Coronary artery (tissue), 2 donors: ENCODE measurements around the gene PIP4K2A.

Experiments
- DNase-seq: peaks from one replicate; pipeline ENCODE4 v3.0.0-alpha.2; 2017; ENCODE audit warnings: low spot score
- H3K27ac ChIP-seq, 2 donors: fragments of 200-600 bp; sonication (generic); one replicate each; pipeline ENCODE4 v1.5.1; 2016 to 2019
- H3K4me3 ChIP-seq: fragments of 200-600 bp; sonication (generic); 2 replicates; pipeline ENCODE4 v1.5.1; 2016; ENCODE audit warnings: mild to moderate bottlenecking, moderate library complexity
- TF ChIP-seq, protein P1 (sequence below): fragments of 200-600 bp; sonication (generic); IDR thresholded peaks from one replicate; pipeline ENCODE4 v1.5.1; 2019; ENCODE audit warnings: antibody characterized with exemption

PIP4K2A gene

DNA sequence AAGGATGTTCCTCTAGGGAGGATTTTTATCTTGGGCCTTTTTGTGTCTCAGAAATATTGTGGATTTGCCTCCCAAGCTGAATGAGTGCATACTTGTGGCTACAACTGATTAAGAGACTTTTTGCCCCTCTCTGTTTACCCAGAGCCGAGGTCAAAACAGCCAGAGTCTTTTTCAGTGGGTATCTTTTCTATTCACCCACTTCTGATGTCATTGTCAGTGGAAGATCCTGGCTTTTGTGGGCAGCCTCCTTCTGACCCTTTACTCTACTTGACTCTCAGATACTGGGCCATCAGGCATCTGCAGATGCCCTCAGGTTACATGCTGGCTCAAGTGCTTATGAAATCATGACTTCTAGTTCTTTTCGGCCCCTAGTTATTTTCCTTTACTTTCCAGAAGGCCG lies 19.6 kb upstream of the PIP4K2A start:
- Histone ChIP-seq H3K27ac (no peak overlapping the region), H3K4me3 (no peak overlapping the region)
- DNase-seq, result no peak
- TF ChIP-seq, protein P1, sequence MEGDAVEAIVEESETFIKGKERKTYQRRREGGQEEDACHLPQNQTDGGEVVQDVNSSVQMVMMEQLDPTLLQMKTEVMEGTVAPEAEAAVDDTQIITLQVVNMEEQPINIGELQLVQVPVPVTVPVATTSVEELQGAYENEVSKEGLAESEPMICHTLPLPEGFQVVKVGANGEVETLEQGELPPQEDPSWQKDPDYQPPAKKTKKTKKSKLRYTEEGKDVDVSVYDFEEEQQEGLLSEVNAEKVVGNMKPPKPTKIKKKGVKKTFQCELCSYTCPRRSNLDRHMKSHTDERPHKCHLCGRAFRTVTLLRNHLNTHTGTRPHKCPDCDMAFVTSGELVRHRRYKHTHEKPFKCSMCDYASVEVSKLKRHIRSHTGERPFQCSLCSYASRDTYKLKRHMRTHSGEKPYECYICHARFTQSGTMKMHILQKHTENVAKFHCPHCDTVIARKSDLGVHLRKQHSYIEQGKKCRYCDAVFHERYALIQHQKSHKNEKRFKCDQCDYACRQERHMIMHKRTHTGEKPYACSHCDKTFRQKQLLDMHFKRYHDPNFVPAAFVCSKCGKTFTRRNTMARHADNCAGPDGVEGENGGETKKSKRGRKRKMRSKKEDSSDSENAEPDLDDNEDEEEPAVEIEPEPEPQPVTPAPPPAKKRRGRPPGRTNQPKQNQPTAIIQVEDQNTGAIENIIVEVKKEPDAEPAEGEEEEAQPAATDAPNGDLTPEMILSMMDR, result no peak

DNA sequence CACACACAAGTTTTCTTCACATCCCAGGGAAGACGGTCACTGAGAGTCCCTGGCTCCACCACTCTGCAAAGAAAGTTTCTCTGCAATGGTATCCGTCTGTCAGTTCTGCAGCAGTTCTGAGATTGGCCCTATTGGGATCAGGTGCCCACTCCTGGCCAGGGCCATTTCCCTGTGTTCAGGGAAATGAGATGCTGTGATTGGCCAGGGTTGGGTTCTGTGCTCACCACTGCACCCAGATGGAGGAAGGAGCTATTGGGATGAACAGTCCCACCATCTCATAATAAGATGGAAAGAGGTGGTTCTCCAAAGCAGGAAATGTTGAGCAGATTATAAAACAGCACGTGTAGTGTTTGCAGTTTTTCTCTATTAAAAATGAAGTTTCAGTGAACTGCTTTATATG lies 13.3 kb upstream of the PIP4K2A start:
- no peak overlapping the region for H3K27ac ChIP-seq
- no peak overlapping the region for H3K4me3 ChIP-seq
- DNase-seq, result no peak
- TF ChIP-seq, protein P1, result no peak

DNA sequence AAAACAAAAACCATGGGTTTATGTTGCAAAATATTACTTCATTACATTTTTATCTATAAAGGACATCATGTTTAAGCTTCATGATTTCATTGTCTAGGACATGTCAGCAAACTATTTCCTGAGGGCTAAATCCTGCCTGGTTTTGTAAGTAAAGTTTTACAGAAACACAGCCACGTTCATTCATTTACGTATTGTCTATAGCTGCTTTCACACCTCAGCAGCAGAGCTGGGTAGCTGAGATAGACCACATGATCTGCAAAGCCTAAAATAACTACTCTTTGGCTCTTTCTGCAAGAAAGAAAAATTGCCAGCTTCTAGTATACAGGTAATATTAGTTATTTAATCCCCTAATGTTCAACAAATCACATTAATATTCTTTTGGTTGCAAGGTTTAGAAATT lies 12.7 kb upstream of the PIP4K2A start:
- no peak overlapping the region for H3K4me3 ChIP-seq
- TF ChIP-seq, protein P1, result no peak
- DNase-seq, result no peak
- no peak overlapping the region for H3K27ac ChIP-seq

DNA sequence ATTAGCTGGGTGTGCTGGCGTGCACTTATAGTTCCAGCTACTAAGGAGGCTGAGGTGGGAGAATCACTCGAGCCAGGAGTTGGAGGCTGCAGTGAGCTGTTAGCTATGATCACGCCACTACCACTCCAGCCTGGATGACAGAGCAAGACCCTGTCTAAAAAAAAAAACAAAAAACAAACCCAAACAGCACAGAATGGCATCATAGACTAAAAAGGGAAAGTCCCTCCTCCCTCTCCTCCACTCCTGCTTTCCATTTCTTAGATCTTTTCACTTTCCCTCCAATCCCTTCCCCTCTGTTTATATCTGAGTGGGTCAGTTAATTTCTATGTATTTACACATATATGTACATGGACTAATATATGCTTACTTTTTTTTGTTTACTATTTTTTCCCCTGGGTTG lies 10.4 kb upstream of the PIP4K2A start:
- TF ChIP-seq, protein P1, result no peak
- no peak for DNase-seq
- H3K27ac ChIP-seq, result no peak overlapping the region

DNA sequence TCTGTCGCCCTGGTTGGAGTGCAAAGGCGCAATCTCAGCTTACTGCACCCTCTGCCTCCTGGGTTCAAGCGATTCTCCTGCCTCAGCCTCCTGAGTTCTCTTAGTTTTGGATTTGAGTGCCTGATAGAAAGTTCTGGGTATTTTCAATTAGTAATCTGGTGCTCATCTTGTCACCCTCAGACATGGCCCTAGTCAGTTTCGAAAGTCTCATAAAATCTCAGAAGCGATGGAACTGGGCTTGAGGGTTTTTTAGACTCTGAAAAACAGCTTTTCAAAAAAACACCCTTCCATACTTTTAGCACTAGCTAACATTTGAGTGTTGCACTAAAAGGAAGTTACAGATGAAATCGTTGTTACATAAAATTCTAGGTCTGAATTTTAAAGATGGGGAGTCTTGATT lies 9.4 kb upstream of the PIP4K2A start:
- TF ChIP-seq, protein P1, result no peak

More for the DNA sequence above, 10.4 kb upstream of the PIP4K2A start:
- H3K4me3 ChIP-seq, result no peak overlapping the region

DNA sequence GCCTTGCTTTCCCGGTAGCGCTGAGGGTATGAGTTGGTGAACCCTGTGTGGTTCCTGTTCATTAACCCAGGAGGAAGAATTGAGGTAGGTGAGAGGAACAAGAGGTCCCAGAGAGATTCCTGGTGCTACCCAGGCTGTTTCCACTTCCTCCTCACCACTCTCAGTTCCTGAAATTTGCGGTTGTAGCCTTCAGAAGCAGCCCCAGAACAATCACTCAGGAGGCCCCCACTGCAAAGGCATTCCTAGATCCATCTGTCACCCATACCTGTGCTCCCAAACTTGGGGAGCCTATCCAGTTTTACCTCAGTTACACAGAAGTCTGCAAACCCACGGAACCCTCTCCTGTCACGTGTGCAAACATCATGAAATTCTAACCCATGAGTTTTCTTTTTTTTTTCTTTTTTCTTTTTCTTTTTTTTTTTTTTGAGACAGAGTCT lies 9.0 kb upstream of the PIP4K2A start:
- no peak for DNase-seq
- Histone ChIP-seq H3K27ac (no peak overlapping the region), H3K4me3 (no peak overlapping the region)
- TF ChIP-seq, protein P1, result no peak

More for the DNA sequence above, 9.4 kb upstream of the PIP4K2A start:
- DNase-seq, result no peak
- Histone ChIP-seq H3K27ac (no peak overlapping the region), H3K4me3 (no peak overlapping the region)

DNA sequence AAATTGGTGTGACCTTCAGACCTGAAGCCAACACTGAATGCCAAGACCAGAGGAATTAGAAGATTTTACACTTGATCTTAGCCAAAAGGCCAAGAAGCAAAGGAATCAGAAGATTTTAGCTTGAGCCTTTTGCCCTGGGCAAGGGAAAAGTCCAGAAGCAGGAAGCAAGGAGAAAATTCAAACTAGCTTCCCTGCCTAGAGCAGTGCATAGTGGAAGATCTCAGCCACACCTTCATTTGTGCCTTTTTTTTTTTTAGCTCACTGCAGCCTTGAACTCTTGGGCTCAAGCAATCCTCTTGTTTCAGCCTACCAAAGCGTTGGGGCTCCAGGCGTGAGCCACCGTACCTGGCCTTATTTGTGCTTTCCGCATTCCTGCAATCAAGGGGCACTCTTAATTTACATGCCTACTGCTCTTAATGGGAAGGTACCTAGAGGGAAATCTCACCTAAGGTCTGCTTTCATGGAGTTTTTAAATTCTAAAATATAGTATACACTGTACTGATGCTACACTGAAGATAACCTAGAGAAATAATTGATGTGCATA lies 8.3 kb upstream of the PIP4K2A start:
- Histone ChIP-seq H3K27ac (no peak overlapping the region), H3K4me3 (no peak overlapping the region)
- no peak for DNase-seq
- TF ChIP-seq, protein P1, result no peak
